DOHH2 (cell line): ENCODE measurements around the gene CRIP3.

Experiments used
- H3F3A ChIP-seq: fragments of 200-600 bp; sonication (generic), shearing (Covaris generic); 2 replicates; pipeline ENCODE4 v1.6.0; 2016; ENCODE audit warnings: antibody characterized with exemption, mild to moderate bottlenecking; ENCODE audit not compliant: control insufficient read depth, insufficient read depth
- H3K27ac ChIP-seq: fragments of 200-600 bp; sonication (generic); 2 replicates; pipeline ENCODE4 v1.5.1; 2014; ENCODE audit warnings: low read depth, mild to moderate bottlenecking, low read length, moderate library complexity
- H3K27me3 ChIP-seq: fragments of 200-600 bp; sonication (generic); 2 replicates; pipeline ENCODE4 v1.6.1; 2014; ENCODE audit warnings: mild to moderate bottlenecking, low read length, mixed read lengths; ENCODE audit not compliant: control insufficient read depth
- H3K36me3 ChIP-seq: fragments of 200-600 bp; sonication (generic); 2 replicates; pipeline ENCODE4 v1.6.1; 2014; ENCODE audit warnings: mild to moderate bottlenecking, low read length, moderate library complexity, mixed read lengths; ENCODE audit not compliant: control insufficient read depth
- H3K4me1 ChIP-seq: fragments of 200-600 bp; sonication (generic); 2 replicates; pipeline ENCODE4 v1.6.1; 2014; ENCODE audit warnings: mild to moderate bottlenecking, low read length, mixed read lengths; ENCODE audit not compliant: control insufficient read depth
- H3K4me2 ChIP-seq: fragments of 200-600 bp; sonication (generic); 2 replicates; pipeline ENCODE4 v1.6.0; 2014; ENCODE audit warnings: mild to moderate bottlenecking, low read length, moderate library complexity
- H3K4me3 ChIP-seq: fragments of 200-600 bp; sonication (generic); 2 replicates; pipeline ENCODE4 v1.5.1; 2014; ENCODE audit warnings: mild to moderate bottlenecking, low read length, mixed read lengths
- H3K79me2 ChIP-seq: fragments of 200-600 bp; sonication (generic); 2 replicates; pipeline ENCODE4 v1.6.1; 2014; ENCODE audit warnings: mild to moderate bottlenecking, low read length, mixed read lengths; ENCODE audit not compliant: control insufficient read depth
- H3K9me2 ChIP-seq: fragments of 200-600 bp; sonication (generic); replicated peaks from 2 replicates; pipeline ENCODE4 v1.6.1; 2014; ENCODE audit warnings: mild to moderate bottlenecking, low read length, mixed read lengths; ENCODE audit not compliant: control insufficient read depth
- H3K9me3 ChIP-seq: fragments of 200-600 bp; sonication (generic); 2 replicates; pipeline ENCODE4 v1.6.1; 2014; ENCODE audit warnings: antibody characterized with exemption, low read length, mixed read lengths; ENCODE audit not compliant: control insufficient read depth, insufficient read depth
- H4K20me1 ChIP-seq: fragments of 200-600 bp; sonication (generic); 2 replicates; pipeline ENCODE4 v1.6.0; 2014; ENCODE audit warnings: low read depth, mild to moderate bottlenecking, antibody characterized with exemption, low read length, moderate library complexity; ENCODE audit not compliant: control insufficient read depth, insufficient read depth
- EZH2phosphoT487 ChIP-seq: fragments of 200-600 bp; sonication (generic); IDR thresholded peaks from 2 replicates; pipeline ENCODE4 v1.6.1; 2017; ENCODE audit warnings: borderline replicate concordance, mild to moderate bottlenecking, antibody characterized with exemption, low read length, moderate library complexity, mixed read lengths
- TF ChIP-seq, protein P1 (sequence below): fragments of 200-600 bp; sonication (generic); IDR thresholded peaks from one replicate; pipeline ENCODE4 v1.5.1; 2014; ENCODE audit warnings: antibody characterized with exemption, mild to moderate bottlenecking, low read depth, low read length; ENCODE audit not compliant: poor library complexity, severe bottlenecking

CRIP3 gene

DNA sequence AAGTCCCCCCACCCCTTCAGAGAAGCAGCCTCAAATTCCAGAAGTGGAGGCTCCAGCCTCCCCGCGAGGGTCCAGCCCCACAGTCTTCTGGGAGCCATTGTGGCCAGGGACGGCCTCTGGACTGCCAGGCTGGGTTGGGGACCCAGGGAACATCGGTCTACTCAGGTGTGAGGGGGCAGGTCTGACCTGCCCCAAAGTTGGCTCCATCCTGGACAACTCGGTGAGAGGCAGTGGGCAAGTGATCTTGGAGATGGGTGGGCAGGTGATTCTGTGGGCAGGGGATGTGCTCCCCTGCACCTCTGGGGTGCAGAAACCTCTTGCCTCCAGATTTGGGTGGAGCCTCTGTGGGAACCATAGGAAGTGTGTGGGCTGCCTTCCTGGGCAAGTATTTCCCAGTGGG lies 22.8 kb downstream of the CRIP3 start:
- TF ChIP-seq EZH2phosphoT487: no peak
- TF ChIP-seq, protein P1, sequence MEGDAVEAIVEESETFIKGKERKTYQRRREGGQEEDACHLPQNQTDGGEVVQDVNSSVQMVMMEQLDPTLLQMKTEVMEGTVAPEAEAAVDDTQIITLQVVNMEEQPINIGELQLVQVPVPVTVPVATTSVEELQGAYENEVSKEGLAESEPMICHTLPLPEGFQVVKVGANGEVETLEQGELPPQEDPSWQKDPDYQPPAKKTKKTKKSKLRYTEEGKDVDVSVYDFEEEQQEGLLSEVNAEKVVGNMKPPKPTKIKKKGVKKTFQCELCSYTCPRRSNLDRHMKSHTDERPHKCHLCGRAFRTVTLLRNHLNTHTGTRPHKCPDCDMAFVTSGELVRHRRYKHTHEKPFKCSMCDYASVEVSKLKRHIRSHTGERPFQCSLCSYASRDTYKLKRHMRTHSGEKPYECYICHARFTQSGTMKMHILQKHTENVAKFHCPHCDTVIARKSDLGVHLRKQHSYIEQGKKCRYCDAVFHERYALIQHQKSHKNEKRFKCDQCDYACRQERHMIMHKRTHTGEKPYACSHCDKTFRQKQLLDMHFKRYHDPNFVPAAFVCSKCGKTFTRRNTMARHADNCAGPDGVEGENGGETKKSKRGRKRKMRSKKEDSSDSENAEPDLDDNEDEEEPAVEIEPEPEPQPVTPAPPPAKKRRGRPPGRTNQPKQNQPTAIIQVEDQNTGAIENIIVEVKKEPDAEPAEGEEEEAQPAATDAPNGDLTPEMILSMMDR: no peak
- H3K27ac ChIP-seq: no peak overlapping the region
- no peaks in the 10 kb centered on the region for H3K79me2 ChIP-seq
- no peaks in the 10 kb centered on the region for H3K36me3 ChIP-seq
- no peaks in the 10 kb centered on the region for H3K9me3 ChIP-seq
- no peaks in the 10 kb centered on the region for H4K20me1 ChIP-seq
- H3K4me2 ChIP-seq: no peak overlapping the region
- H3K4me3 ChIP-seq: no peak overlapping the region
- peaks cover 18% of the 10 kb centered on the region for H3K4me1 ChIP-seq
- no peaks in the 10 kb centered on the region for H3K9me2 ChIP-seq
- H3K27me3 ChIP-seq: no peaks in the 10 kb centered on the region
- H3F3A ChIP-seq: no peaks in the 10 kb centered on the region

DNA sequence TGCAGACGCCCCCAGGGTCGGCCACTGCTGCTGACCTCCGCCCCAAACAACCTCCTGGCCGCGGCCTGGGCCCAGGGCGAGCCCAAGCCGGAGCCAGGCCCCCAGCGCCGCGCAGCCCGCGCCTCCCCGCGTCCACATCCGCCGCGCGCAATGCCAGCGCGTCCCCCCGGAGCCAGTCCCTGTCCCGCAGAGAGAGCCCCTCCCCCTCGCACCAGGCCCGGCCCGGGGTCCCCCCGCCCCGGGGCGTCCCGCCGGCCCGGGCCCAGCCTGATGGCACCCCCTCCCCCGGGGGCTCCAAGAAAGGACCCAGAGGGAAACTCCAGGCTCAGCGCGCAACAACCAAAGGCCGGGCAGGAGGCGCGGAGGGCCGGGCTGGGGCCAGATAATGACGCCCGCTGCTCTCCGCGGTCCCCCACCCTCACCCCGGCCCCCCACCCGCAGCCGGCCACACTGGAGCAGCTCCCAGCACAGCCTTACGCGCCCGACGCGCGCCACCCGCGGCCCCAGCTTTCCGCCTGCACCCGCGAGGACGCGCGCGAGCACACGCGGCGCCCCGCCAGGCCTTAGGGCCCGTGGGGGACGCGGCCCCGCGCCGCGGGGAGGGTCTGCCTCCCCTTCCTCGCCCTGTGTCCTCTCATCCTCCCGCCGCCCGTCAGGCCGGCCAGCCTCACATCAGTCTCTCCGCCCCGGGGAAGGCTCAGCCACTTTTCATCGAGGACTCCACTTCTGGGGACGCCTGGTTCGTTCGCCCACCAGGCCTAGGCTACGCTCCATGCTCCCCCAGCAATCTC lies 23.4 kb downstream of the CRIP3 start:
- no peaks in the 10 kb centered on the region for H3K79me2 ChIP-seq
- no peak overlapping the region for H3K27ac ChIP-seq
- no peaks in the 10 kb centered on the region for H3K27me3 ChIP-seq
- H3K9me2 ChIP-seq: no peaks in the 10 kb centered on the region
- H3F3A ChIP-seq: no peaks in the 10 kb centered on the region
- H4K20me1 ChIP-seq: no peaks in the 10 kb centered on the region
- no peak overlapping the region for H3K4me2 ChIP-seq
- no peaks in the 10 kb centered on the region for H3K9me3 ChIP-seq
- peaks cover 18% of the 10 kb centered on the region for H3K4me1 ChIP-seq
- TF ChIP-seq EZH2phosphoT487: no peak
- TF ChIP-seq, protein P1: no peak
- H3K36me3 ChIP-seq: no peaks in the 10 kb centered on the region
- H3K4me3 ChIP-seq: no peak overlapping the region

DNA sequence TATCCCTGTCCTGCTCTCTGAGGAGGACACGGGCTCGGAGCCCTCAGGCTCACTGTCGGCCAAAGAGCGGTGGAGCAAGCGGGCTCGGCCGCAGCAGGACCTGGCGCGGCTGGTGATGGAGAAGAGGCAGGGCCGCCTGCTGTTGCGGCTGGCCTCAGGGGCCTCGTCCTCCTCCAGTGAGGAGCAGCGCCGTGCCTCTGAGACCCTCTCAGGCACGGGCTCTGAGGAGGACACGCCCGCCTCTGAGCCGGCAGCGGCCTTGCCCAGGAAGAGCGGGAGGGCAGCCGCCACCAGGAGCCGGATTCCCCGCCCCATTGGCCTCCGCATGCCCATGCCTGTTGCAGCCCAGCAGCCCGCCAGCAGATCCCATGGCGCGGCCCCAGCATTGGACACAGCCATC lies 24.7 kb downstream of the CRIP3 start:
- Histone ChIP-seq H3K4me1 (peaks cover 18% of the 10 kb centered on the region), H3K79me2 (no peaks in the 10 kb centered on the region), H3K27me3 (no peaks in the 10 kb centered on the region), H3K9me2 (no peaks in the 10 kb centered on the region), H3K27ac (no peak overlapping the region), H3K36me3 (no peaks in the 10 kb centered on the region), H4K20me1 (no peaks in the 10 kb centered on the region), H3K4me3 (no peak overlapping the region), H3K9me3 (no peaks in the 10 kb centered on the region), H3F3A (no peaks in the 10 kb centered on the region), H3K4me2 (no peak overlapping the region)
- TF ChIP-seq, protein P1: no peak
- no peak for TF ChIP-seq EZH2phosphoT487
